ENCODE results near the gene PPIP5K2. TPM values are rescaled to one million over a fixed set of nuclear protein-coding genes. Genes with fewer than 3 reads are reported as not detected.

PPIP5K2 gene
- total and polyA plus RNA-seq, 2 donors: 46.6 to 46.8 TPM

- H3K4me1 ChIP-seq (ENCODE audit: control insufficient read depth in 2 of 2, insufficient read depth in 2 of 2, low read length in 2 of 2): no peaks in the 10 kb centered on the region
- no peaks in the 10 kb centered on the region for H3K27me3 ChIP-seq (ENCODE audit: control insufficient read depth in 2 of 2, insufficient read depth in 1 of 2, low read length in 1 of 2)
- no peak for DNase-seq (ENCODE audit: low read depth in 6 of 9, low spot score in 9 of 9)
- H3K4me3 ChIP-seq (ENCODE audit: low read length in 2 of 2): no peak overlapping the region
- peaks cover 3% of the 10 kb centered on the region in 2 donors for H3K36me3 ChIP-seq (ENCODE audit: control insufficient read depth in 2 of 2, insufficient read depth in 2 of 2, low read length in 1 of 2)
- no peak overlapping the region for H3K27ac ChIP-seq (ENCODE audit: low read depth in 1 of 2, low read length in 1 of 2)
- WGBS: 98% methylated on average over 1 of the region's 1 CpG
- H3K9me3 ChIP-seq (ENCODE audit: control insufficient read depth in 2 of 2, insufficient read depth in 1 of 2, low read length in 1 of 2): no peaks in the 10 kb centered on the region
Observed at GRCh38 chr5:103207011-103207410, 86.9 kb downstream of the PPIP5K2 start.

GRCh38 chr5:103207653-103208052 is 87.6 kb downstream of the PPIP5K2 start:
- DNase-seq (ENCODE audit: low read depth in 6 of 9, low spot score in 9 of 9): no peak
- Histone ChIP-seq H3K9me3 (ENCODE audit: control insufficient read depth in 2 of 2, insufficient read depth in 1 of 2, low read length in 1 of 2) (no peaks in the 10 kb centered on the region), H3K27me3 (ENCODE audit: control insufficient read depth in 2 of 2, insufficient read depth in 1 of 2, low read length in 1 of 2) (no peaks in the 10 kb centered on the region), H3K27ac (ENCODE audit: low read depth in 1 of 2, low read length in 1 of 2) (no peak overlapping the region), H3K4me3 (ENCODE audit: low read length in 2 of 2) (no peak overlapping the region), H3K4me1 (ENCODE audit: control insufficient read depth in 2 of 2, insufficient read depth in 2 of 2, low read length in 2 of 2) (no peaks in the 10 kb centered on the region), H3K36me3 (ENCODE audit: control insufficient read depth in 2 of 2, insufficient read depth in 2 of 2, low read length in 1 of 2) (peaks cover 3% of the 10 kb centered on the region in 2 donors)

- Histone ChIP-seq H3K36me3 (ENCODE audit: control insufficient read depth in 2 of 2, insufficient read depth in 2 of 2, low read length in 1 of 2) (peaks cover 3% of the 10 kb centered on the region in 2 donors), H3K27ac (ENCODE audit: low read depth in 1 of 2, low read length in 1 of 2) (no peak overlapping the region), H3K9me3 (ENCODE audit: control insufficient read depth in 2 of 2, insufficient read depth in 1 of 2, low read length in 1 of 2) (no peaks in the 10 kb centered on the region), H3K4me3 (ENCODE audit: low read length in 2 of 2) (no peak overlapping the region), H3K27me3 (ENCODE audit: control insufficient read depth in 2 of 2, insufficient read depth in 1 of 2, low read length in 1 of 2) (no peaks in the 10 kb centered on the region), H3K4me1 (ENCODE audit: control insufficient read depth in 2 of 2, insufficient read depth in 2 of 2, low read length in 2 of 2) (no peaks in the 10 kb centered on the region)
- WGBS: 96% methylated on average over 2 of the region's 2 CpGs
- no peak for DNase-seq (ENCODE audit: low read depth in 6 of 9, low spot score in 9 of 9)
Observed at GRCh38 chr5:103208460-103208859, 88.4 kb downstream of the PPIP5K2 start.

- H3K4me1 ChIP-seq (ENCODE audit: control insufficient read depth in 2 of 2, insufficient read depth in 2 of 2, low read length in 2 of 2): no peaks in the 10 kb centered on the region
- H3K27ac ChIP-seq (ENCODE audit: low read depth in 1 of 2, low read length in 1 of 2): no peak overlapping the region
- H3K27me3 ChIP-seq (ENCODE audit: control insufficient read depth in 2 of 2, insufficient read depth in 1 of 2, low read length in 1 of 2): no peaks in the 10 kb centered on the region
- no peak for DNase-seq (ENCODE audit: low read depth in 6 of 9, low spot score in 9 of 9)
- H3K9me3 ChIP-seq (ENCODE audit: control insufficient read depth in 2 of 2, insufficient read depth in 1 of 2, low read length in 1 of 2): no peaks in the 10 kb centered on the region
- H3K36me3 ChIP-seq (ENCODE audit: control insufficient read depth in 2 of 2, insufficient read depth in 2 of 2, low read length in 1 of 2): peaks cover 3% of the 10 kb centered on the region in 2 donors
- H3K4me3 ChIP-seq (ENCODE audit: low read length in 2 of 2): no peak overlapping the region
Observed at GRCh38 chr5:103209065-103209464, 89.0 kb downstream of the PPIP5K2 start.

- DNase-seq (ENCODE audit: low read depth in 6 of 9, low spot score in 9 of 9): no peak
- H3K27me3 ChIP-seq (ENCODE audit: control insufficient read depth in 2 of 2, insufficient read depth in 1 of 2, low read length in 1 of 2): no peaks in the 10 kb centered on the region
- 97% methylated on average over 2 of the region's 2 CpGs for WGBS
- H3K36me3 ChIP-seq (ENCODE audit: control insufficient read depth in 2 of 2, insufficient read depth in 2 of 2, low read length in 1 of 2): peaks cover 0 to 3% of the 10 kb centered on the region in 2 donors
- H3K4me1 ChIP-seq (ENCODE audit: control insufficient read depth in 2 of 2, insufficient read depth in 2 of 2, low read length in 2 of 2): no peaks in the 10 kb centered on the region
- H3K27ac ChIP-seq (ENCODE audit: low read depth in 1 of 2, low read length in 1 of 2): no peak overlapping the region
- H3K4me3 ChIP-seq (ENCODE audit: low read length in 2 of 2): no peak overlapping the region
- no peaks in the 10 kb centered on the region for H3K9me3 ChIP-seq (ENCODE audit: control insufficient read depth in 2 of 2, insufficient read depth in 1 of 2, low read length in 1 of 2)
Observed at GRCh38 chr5:103210952-103211351, 90.9 kb downstream of the PPIP5K2 start.

- Histone ChIP-seq H3K4me3 (ENCODE audit: low read length in 2 of 2) (no peak overlapping the region), H3K36me3 (ENCODE audit: control insufficient read depth in 2 of 2, insufficient read depth in 2 of 2, low read length in 1 of 2) (no peaks in the 10 kb centered on the region), H3K27me3 (ENCODE audit: control insufficient read depth in 2 of 2, insufficient read depth in 1 of 2, low read length in 1 of 2) (no peaks in the 10 kb centered on the region), H3K27ac (ENCODE audit: low read depth in 1 of 2, low read length in 1 of 2) (no peak overlapping the region), H3K9me3 (ENCODE audit: control insufficient read depth in 2 of 2, insufficient read depth in 1 of 2, low read length in 1 of 2) (no peaks in the 10 kb centered on the region), H3K4me1 (ENCODE audit: control insufficient read depth in 2 of 2, insufficient read depth in 2 of 2, low read length in 2 of 2) (no peaks in the 10 kb centered on the region)
- 34% methylated on average over 2 of the region's 2 CpGs for WGBS
- DNase-seq (ENCODE audit: low read depth in 6 of 9, low spot score in 9 of 9): no peak
Observed at GRCh38 chr5:103211576-103212561, 91.8 kb downstream of the PPIP5K2 start.

GRCh38 chr5:103216137-103216536 is 96.0 kb downstream of the PPIP5K2 start:
- 35% methylated on average over 2 of the region's 2 CpGs for WGBS
- no peaks in the 10 kb centered on the region for H3K4me1 ChIP-seq (ENCODE audit: control insufficient read depth in 2 of 2, insufficient read depth in 2 of 2, low read length in 2 of 2)
- no peaks in the 10 kb centered on the region for H3K27me3 ChIP-seq (ENCODE audit: control insufficient read depth in 2 of 2, insufficient read depth in 1 of 2, low read length in 1 of 2)
- H3K4me3 ChIP-seq (ENCODE audit: low read length in 2 of 2): no peak overlapping the region
- DNase-seq (ENCODE audit: low read depth in 6 of 9, low spot score in 9 of 9): no peak
- H3K9me3 ChIP-seq (ENCODE audit: control insufficient read depth in 2 of 2, insufficient read depth in 1 of 2, low read length in 1 of 2): no peaks in the 10 kb centered on the region
- H3K27ac ChIP-seq (ENCODE audit: low read depth in 1 of 2, low read length in 1 of 2): no peak overlapping the region
- H3K36me3 ChIP-seq (ENCODE audit: control insufficient read depth in 2 of 2, insufficient read depth in 2 of 2, low read length in 1 of 2): no peaks in the 10 kb centered on the region

- no peaks in the 10 kb centered on the region for H3K36me3 ChIP-seq (ENCODE audit: control insufficient read depth in 2 of 2, insufficient read depth in 2 of 2, low read length in 1 of 2)
- H3K4me3 ChIP-seq (ENCODE audit: low read length in 2 of 2): no peak overlapping the region
- 87% methylated on average over 2 of the region's 2 CpGs for WGBS
- H3K27me3 ChIP-seq (ENCODE audit: control insufficient read depth in 2 of 2, insufficient read depth in 1 of 2, low read length in 1 of 2): no peaks in the 10 kb centered on the region
- no peak overlapping the region for H3K27ac ChIP-seq (ENCODE audit: low read depth in 1 of 2, low read length in 1 of 2)
- no peaks in the 10 kb centered on the region for H3K9me3 ChIP-seq (ENCODE audit: control insufficient read depth in 2 of 2, insufficient read depth in 1 of 2, low read length in 1 of 2)
- H3K4me1 ChIP-seq (ENCODE audit: control insufficient read depth in 2 of 2, insufficient read depth in 2 of 2, low read length in 2 of 2): no peaks in the 10 kb centered on the region
- no peak for DNase-seq (ENCODE audit: low read depth in 6 of 9, low spot score in 9 of 9)
Observed at GRCh38 chr5:103216697-103217096, 96.6 kb downstream of the PPIP5K2 start.

GRCh38 chr5:103217101-103217500 is 97.0 kb downstream of the PPIP5K2 start:
- Histone ChIP-seq H3K27me3 (ENCODE audit: control insufficient read depth in 2 of 2, insufficient read depth in 1 of 2, low read length in 1 of 2) (no peaks in the 10 kb centered on the region), H3K36me3 (ENCODE audit: control insufficient read depth in 2 of 2, insufficient read depth in 2 of 2, low read length in 1 of 2) (no peaks in the 10 kb centered on the region), H3K4me3 (ENCODE audit: low read length in 2 of 2) (no peak overlapping the region), H3K27ac (ENCODE audit: low read depth in 1 of 2, low read length in 1 of 2) (no peak overlapping the region), H3K4me1 (ENCODE audit: control insufficient read depth in 2 of 2, insufficient read depth in 2 of 2, low read length in 2 of 2) (no peaks in the 10 kb centered on the region), H3K9me3 (ENCODE audit: control insufficient read depth in 2 of 2, insufficient read depth in 1 of 2, low read length in 1 of 2) (no peaks in the 10 kb centered on the region)
- no peak for DNase-seq (ENCODE audit: low read depth in 6 of 9, low spot score in 9 of 9)
